Muscle layer of colon (tissue), 2 donors: ENCODE data around the gene DUOXA2.
"Not testable (repeated sequence)": the region's sequence is repeated elsewhere in the genome, so short reads cannot be mapped to it uniquely, and the experiment has no call there.

ENCODE experiments used
- H3K27ac ChIP-seq: one replicate; pipeline ENCODE4 v1.7.0; 2013; ENCODE audit warnings: low read depth, mild to moderate bottlenecking, low read length, moderate library complexity
- H3K27me3 ChIP-seq, 2 donors: one replicate each; pipeline ENCODE4 v1.7.0; 2013; ENCODE audit warnings: low read length in 2 of 2, mild to moderate bottlenecking in 2 of 2; ENCODE audit not compliant: insufficient read depth in 2 of 2, control insufficient read depth in 1 of 2
- H3K36me3 ChIP-seq: one replicate; pipeline ENCODE4 v1.7.0; 2013; ENCODE audit warnings: mild to moderate bottlenecking, low read length; ENCODE audit not compliant: insufficient read depth
- H3K4me1 ChIP-seq: one replicate; pipeline ENCODE4 v1.7.0; 2013; ENCODE audit warnings: mild to moderate bottlenecking, low read length; ENCODE audit not compliant: insufficient read depth
- H3K4me3 ChIP-seq, 2 donors: one replicate each; pipeline ENCODE4 v1.7.0; 2013; ENCODE audit warnings: low read length in 2 of 2, low read depth in 1 of 2, mild to moderate bottlenecking in 1 of 2, moderate library complexity in 1 of 2
- H3K9ac ChIP-seq: one replicate; pipeline ENCODE4 v1.7.0; 2013; ENCODE audit warnings: low read length
- H3K9me3 ChIP-seq: one replicate; pipeline ENCODE4 v1.7.0; 2013; ENCODE audit warnings: mild to moderate bottlenecking, low read length
- donor health status: abdominal sarcoma.
- donor health status: Adenocarcinoma of cecum.

DUOXA2 gene

DNA sequence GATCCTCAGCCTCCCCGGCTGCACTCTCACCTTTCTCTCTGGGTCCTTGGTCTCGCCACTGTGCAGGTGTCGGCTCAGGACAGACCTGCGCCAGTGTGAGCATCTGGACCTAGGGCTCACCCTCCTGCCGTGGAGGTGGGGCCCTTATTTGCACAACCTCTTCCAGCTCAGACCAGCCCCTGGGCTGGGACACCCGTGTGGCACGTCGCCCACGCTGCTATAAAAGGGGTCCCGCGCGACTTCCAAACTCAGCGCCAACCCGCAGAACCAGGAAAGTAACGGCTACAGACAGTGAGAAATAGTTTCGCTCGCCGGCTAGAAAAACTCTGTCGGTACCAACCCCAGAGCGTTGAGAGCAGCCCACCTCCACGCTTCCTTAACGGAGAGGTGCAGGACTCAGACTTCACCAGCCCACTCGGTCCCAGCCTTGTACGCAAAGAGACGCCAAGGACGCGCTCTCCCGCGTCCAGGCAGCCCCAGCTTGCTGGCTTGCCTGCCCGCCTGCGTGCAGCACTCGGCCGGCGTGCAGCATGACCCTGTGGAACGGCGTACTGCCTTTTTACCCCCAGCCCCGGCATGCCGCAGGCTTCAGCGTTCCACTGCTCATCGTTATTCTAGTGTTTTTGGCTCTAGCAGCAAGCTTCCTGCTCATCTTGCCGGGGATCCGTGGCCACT is at the start of gene DUOXA2, which contains the start of gene DUOX2:
Gene DUOXA2, plus strand, starts transcription at position 251 of the 675 bp plus-strand sequence. Its CDS starts 280 bp downstream, at position 531.
Gene DUOX2, minus strand, starts transcription at position 97 of the 675 bp plus-strand sequence. CDS start 761 bp downstream, outside the sequence.
- no peaks in the 10 kb centered on the region for H3K36me3 ChIP-seq
- H3K4me3 ChIP-seq: no peak within 1 kb of the TSS
- H3K27ac ChIP-seq: no peak within 1 kb of the TSS
- no peaks in the 10 kb centered on the region for H3K9me3 ChIP-seq
- no peak within 1 kb of the TSS for H3K9ac ChIP-seq
- H3K27me3 ChIP-seq: peaks cover 61 to 88% of the 10 kb centered on the region in 2 donors
- peaks cover 19% of the 10 kb centered on the region for H3K4me1 ChIP-seq

DNA sequence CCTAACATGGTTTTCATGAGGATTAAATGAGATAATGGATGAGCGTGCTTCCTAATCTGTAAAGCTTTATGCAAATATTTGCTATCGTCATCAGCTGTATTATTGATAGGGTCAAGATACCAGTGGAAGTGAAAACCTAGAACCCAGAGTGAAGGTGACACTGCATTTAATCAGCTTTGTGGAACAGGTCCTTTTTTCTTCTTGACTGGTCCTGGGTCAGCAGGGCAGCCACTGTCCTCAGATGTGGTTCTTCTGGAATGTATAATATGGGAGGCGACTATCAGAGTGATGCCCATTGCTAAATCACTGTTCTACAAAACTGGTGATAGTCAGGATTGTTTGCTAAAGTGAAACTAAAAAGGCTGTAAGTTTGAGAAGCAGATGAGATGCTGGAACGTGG is 49.7 kb upstream of the DUOXA2 start:
- Histone ChIP-seq H3K36me3 (no peaks in the 10 kb centered on the region), H3K4me1 (no peaks in the 10 kb centered on the region), H3K27me3 (no peaks in the 10 kb centered on the region), H3K9me3 (no peaks in the 10 kb centered on the region), H3K4me3 (no peak overlapping the region), H3K27ac (no peak overlapping the region), H3K9ac (no peak overlapping the region)

DNA sequence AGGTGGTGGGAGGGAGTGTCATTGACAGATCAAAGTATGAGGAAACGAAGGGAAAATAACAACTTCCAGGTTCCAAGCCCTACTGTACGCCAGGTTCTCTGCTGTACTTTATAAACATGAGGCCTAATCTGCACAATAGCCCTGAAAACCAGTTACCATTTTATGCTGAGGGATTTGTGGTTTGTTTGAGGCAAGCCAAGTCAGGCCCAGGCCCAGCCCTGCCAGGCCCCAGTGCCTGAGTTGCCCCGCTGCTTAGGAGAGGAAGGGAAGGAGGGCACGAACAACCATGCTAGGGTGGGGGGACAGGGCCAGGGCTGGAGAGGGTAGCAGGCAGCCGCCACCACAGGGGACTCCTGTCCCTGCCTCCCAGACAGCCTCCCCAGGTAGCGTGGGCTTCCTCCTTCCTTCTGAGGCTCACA is 44.2 kb upstream of the DUOXA2 start:
- not testable (repeated sequence) for H3K27ac ChIP-seq, H3K9me3 ChIP-seq, H3K27me3 ChIP-seq, H3K4me3 ChIP-seq, H3K4me1 ChIP-seq, H3K9ac ChIP-seq, H3K36me3 ChIP-seq

DNA sequence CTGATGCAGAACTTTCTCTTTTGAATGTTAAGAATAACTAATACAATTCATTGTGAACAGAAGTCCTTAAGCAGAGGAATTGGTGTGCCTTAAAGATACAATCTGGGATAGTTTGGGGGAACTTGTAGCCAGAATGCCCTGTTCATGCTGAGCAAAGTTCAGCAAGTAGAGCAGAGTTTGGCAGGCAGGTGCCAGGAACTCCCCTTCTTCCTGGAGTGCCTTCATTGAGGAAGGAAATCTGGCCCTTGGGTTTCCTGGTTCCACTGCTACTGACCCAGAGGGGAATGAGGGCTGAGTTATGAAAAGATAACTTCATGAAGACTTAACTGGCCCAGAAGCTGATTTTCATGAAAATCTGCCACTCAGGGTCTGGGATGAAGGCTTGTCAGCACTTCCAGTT is 40.5 kb upstream of the DUOXA2 start:
- not testable (repeated sequence) for H3K36me3 ChIP-seq, H3K9ac ChIP-seq, H3K9me3 ChIP-seq, H3K4me3 ChIP-seq, H3K4me1 ChIP-seq, H3K27ac ChIP-seq, H3K27me3 ChIP-seq

- not testable (repeated sequence) for H3K36me3 ChIP-seq, H3K27ac ChIP-seq, H3K4me3 ChIP-seq, H3K9ac ChIP-seq, H3K27me3 ChIP-seq, H3K4me1 ChIP-seq, H3K9me3 ChIP-seq
Observed at GRCh38 chr15:45075440-45076320, 38.4 kb upstream of the DUOXA2 start.

DNA sequence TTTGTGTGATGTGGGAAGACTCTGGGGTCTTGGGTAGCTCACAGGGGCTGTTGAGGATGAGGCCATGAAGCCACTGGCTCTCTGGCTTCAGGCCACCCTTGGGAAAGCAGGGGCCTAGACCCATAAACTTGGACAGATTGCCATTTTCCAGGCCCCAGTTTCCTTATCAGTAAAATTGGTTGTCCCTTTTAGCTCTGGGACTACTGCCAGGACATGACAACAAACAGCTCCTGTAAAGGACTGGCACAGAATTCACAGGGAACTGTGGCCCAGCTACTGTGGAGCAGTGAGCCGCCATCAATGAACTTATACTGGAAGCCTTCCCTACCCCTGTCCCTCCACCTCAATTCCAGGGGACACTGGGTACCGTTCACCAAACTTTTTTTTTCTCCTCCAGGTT is 36.7 kb upstream of the DUOXA2 start:
- H3K9me3 ChIP-seq, H3K36me3 ChIP-seq, H3K4me1 ChIP-seq, H3K27ac ChIP-seq, H3K4me3 ChIP-seq, H3K9ac ChIP-seq, H3K27me3 ChIP-seq: not testable (repeated sequence)

DNA sequence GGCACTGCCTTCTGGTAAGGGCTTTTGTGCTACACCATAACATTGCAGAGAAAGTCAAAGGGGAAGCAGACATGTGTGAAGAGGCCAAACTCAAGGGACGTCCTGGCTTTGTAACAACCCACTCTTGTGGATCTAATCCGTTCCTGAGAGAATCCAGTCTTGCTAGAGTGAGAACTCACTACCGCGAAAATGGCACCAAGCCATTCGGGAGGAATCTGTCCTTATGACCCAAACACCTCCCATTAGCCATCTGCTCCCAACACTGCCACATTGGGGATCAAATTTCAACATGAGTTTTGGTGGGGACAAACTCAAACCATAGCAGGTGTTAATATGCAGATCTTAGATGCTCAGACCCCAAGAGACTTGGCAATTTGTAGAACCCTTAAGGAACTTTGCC is 34.9 kb upstream of the DUOXA2 start:
- not testable (repeated sequence) for H3K4me1 ChIP-seq, H3K36me3 ChIP-seq

DNA sequence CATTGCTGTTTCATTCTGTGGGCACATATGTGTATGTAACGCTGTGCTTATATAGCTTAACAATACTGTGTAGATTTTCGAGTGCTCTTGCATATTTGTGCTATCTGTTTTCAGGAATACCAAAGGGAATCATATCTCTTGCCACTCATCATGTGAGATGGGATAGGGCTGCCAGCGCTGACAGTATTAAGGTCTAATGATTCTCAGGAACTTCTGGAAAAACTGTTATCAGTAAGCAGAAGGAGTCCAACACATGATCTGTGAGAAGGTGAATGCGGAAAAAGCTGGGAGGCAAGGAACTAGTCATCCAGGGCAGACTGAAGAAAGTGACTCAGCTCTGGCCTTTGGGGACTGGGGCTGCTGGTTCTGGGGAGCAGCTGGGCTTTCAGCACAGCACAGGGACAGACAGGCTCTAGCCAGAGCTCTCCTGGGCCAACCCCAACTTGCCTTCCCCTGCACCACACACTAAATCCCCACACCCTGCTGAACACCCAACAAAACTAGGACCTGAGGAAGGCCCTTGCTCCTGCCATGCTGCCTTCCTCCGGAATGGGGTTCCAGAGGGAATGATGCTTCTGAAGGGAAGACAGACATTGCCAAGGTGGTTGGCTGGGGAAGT is 34.4 kb upstream of the DUOXA2 start:
- H3K4me1 ChIP-seq, H3K9me3 ChIP-seq, H3K9ac ChIP-seq, H3K36me3 ChIP-seq, H3K27me3 ChIP-seq, H3K4me3 ChIP-seq, H3K27ac ChIP-seq: not testable (repeated sequence)

More for the DNA sequence above, 34.9 kb upstream of the DUOXA2 start:
- not testable (repeated sequence) for H3K9me3 ChIP-seq, H3K27me3 ChIP-seq, H3K4me3 ChIP-seq, H3K9ac ChIP-seq, H3K27ac ChIP-seq

- not testable (repeated sequence) for H3K27ac ChIP-seq, H3K36me3 ChIP-seq, H3K4me1 ChIP-seq, H3K27me3 ChIP-seq, H3K4me3 ChIP-seq, H3K9me3 ChIP-seq, H3K9ac ChIP-seq
Observed at GRCh38 chr15:45080593-45080992, 33.5 kb upstream of the DUOXA2 start.

GRCh38 chr15:45082412-45082811 is 31.7 kb upstream of the DUOXA2 start:
- H3K9ac ChIP-seq, H3K4me3 ChIP-seq, H3K4me1 ChIP-seq, H3K9me3 ChIP-seq, H3K36me3 ChIP-seq, H3K27me3 ChIP-seq, H3K27ac ChIP-seq: not testable (repeated sequence)

DNA sequence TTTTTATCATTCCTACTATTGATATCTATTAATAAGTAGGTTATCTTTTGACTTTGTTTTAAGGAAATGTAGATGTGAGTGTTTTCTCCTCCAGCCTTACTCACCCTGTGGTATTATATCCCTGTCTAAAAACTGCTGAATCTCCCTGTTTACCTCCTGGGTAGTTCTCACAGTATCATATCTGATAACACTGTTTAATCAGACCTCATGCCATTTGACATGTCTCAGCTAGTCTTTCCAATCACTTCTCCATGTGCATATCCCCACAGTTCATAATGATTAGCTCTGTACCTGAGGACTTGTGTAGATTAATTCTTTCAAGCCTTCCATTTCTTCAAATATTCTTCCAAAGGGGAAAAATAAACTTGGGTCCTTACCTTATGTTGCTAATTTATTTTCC is 30.9 kb upstream of the DUOXA2 start:
- H3K9me3 ChIP-seq: no peaks in the 10 kb centered on the region

More for the DNA sequence above, 30.9 kb upstream of the DUOXA2 start:
- Histone ChIP-seq H3K4me1 (no peaks in the 10 kb centered on the region), H3K27ac (no peak overlapping the region), H3K36me3 (no peaks in the 10 kb centered on the region), H3K27me3 (no peaks in the 10 kb centered on the region), H3K4me3 (no peak overlapping the region), H3K9ac (no peak overlapping the region)
